ENCODE results near the gene VPS37D. TPM values are rescaled to one million over a fixed set of nuclear protein-coding genes. Genes with fewer than 3 reads are reported as not detected.

Gene VPS37D
- total and polyA plus RNA-seq, 10 of the 15 experiments (the other 5 are each of a cell fraction or from before 2014, with no cell fraction given): 0.10 to 0.45 (median 0.16) TPM; not detected in 6

- ChIA-PET POLR2A (no interaction called here), SMC1A (ENCODE audit: uncharacterized antibody, unreplicated experiment) (no interaction called here), RAD21 (ENCODE audit: unreplicated experiment) (no interaction called here), CTCF (no interaction called here)
- no peak overlapping the region for H2AFZ ChIP-seq (ENCODE audit: control insufficient read depth, low read depth, low read length)
- ATAC-seq: no peak
- no peaks in the 10 kb centered on the region for H3K79me2 ChIP-seq (ENCODE audit: control insufficient read depth, insufficient read depth, low read length)
- in situ Hi-C loops (cut with MboI) (no loop called here), intact Hi-C loops (cut with micrococcal nuclease; ENCODE audit: unreplicated experiment) (no loop called here)
- H3K4me1 ChIP-seq (ENCODE audit: control insufficient read depth, insufficient read depth, low read length): no peaks in the 10 kb centered on the region
- no peak overlapping the region for H3K4me2 ChIP-seq (ENCODE audit: control insufficient read depth, insufficient read depth)
- no peaks in the 10 kb centered on the region for H3K36me3 ChIP-seq (ENCODE audit: control insufficient read depth in 2 of 2, insufficient read depth in 2 of 2, low read length in 1 of 2)
- no peaks in the 10 kb centered on the region; the same call in 2 of the 3 replicates for H3K9me3 ChIP-seq (replicated peaks; ENCODE audit: control insufficient read depth, insufficient read depth, low read length)
- H3K9ac ChIP-seq (ENCODE audit: control insufficient read depth, insufficient read depth, low read length): no peak overlapping the region
- no peak for FAIRE-seq
- H3K4me3 ChIP-seq: no peak overlapping the region
- TF ChIP-seq HCFC1 (IDR thresholded peaks at IDR 0.05; ENCODE audit: low read length) (no peak), SPI1 (IDR thresholded peaks at IDR 0.05; ENCODE audit: borderline replicate concordance, insufficient read depth, low read depth, low read length) (no peak), MEF2A (IDR thresholded peaks at IDR 0.05; ENCODE audit: insufficient read depth, low read depth, low read length) (no peak), SMAD1 (IDR thresholded peaks at IDR 0.05; ENCODE audit: low read depth, partially characterized antibody) (no peak), PML (IDR thresholded peaks at IDR 0.05; ENCODE audit: low read length) (no peak), KAT2A (conservative IDR thresholded peaks at IDR 0.05; ENCODE audit: control insufficient read depth, low read depth, low read length) (no peak), SIN3A (IDR thresholded peaks at IDR 0.05; ENCODE audit: low read depth, low read length) (no peak), MTA2 (IDR thresholded peaks at IDR 0.05; ENCODE audit: low read depth) (no peak), RAD21 (IDR thresholded peaks at IDR 0.05; ENCODE audit: insufficient read depth, low read depth, low read length) (no peak), NFYA (IDR thresholded peaks at IDR 0.05; ENCODE audit: borderline replicate concordance, low read depth, low read length) (no peak), CEBPB (IDR thresholded peaks at IDR 0.05; ENCODE audit: borderline replicate concordance in 1 of 2, low read depth in 2 of 2, low read length in 2 of 2) (no peak), KLF5 (IDR thresholded peaks at IDR 0.05; ENCODE audit: partially characterized antibody) (no peak), ZNF217 (IDR thresholded peaks at IDR 0.05) (no peak), MLLT1 (IDR thresholded peaks at IDR 0.05) (no peak), GATAD2B (conservative IDR thresholded peaks at IDR 0.05; ENCODE audit: low read depth) (no peak), NR2C2 (IDR thresholded peaks at IDR 0.05; ENCODE audit: borderline replicate concordance, control insufficient read depth, insufficient read length, low read depth) (no peak)
- no peak for DNase-seq (ENCODE audit: low read depth, low spot score)
- no TSS peak for BruUV-seq (replicated peaks)
- H3K27me3 ChIP-seq (replicated peaks in 1 of 2; ENCODE audit: control insufficient read depth in 2 of 2, insufficient read depth in 2 of 2, low read length in 1 of 2): peaks cover 0 to 6% of the 10 kb centered on the region in 2 experiments; a peak in 3 of 4 replicates
- H3K27ac ChIP-seq (ENCODE audit: control insufficient read depth, insufficient read depth): no peak overlapping the region
- H4K20me1 ChIP-seq (ENCODE audit: control insufficient read depth, insufficient read depth): no peaks in the 10 kb centered on the region
Observed at GRCh38 chr7:73663033-73663432, 4.6 kb upstream of the VPS37D start.

Measured in GM12878 (cell line).